ENCODE data around the gene NAALADL2. TPM values are rescaled to one million over a fixed set of nuclear protein-coding genes. Genes with fewer than 3 reads are reported as not detected.
"Not testable (repeated sequence)": the region's sequence is repeated elsewhere in the genome, so short reads cannot be mapped to it uniquely, and the experiment has no call there.

NAALADL2 gene
- total RNA-seq, 2 experiments from 2014 or later, result 0.27 TPM; not detected in 1

DNA sequence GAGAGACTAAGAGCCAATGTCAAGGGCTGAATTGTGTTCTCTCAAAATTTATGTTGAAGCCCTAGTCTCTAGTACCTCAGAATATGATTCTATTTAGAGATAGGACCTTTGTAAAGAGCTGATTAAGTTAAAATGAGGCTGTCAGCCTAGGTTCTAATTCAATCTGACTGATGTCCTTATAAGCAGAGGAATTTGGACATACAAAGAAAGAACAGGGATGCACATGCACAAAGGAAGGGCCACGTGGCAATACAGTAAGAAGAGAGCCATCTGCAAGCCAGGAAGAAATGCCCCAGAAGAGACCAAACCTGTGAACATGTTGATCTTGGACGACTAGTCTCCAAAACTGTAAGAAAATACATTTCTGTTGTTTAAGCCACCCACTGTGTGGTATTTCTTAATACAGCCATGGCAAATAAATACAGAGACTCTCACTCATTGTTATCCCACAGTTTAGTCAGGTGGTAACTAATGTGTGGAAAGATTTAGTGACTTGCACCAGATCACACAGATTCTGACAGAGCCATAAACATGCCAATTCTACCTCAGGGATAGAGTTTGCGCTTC is 652.2 kb downstream of the NAALADL2 start:
- POLR2A ChIA-PET, result no interaction called here
- H3K27ac Mint-ChIP-seq, result no peak overlapping the region
- no peaks in the 10 kb centered on the region for H3K4me1 Mint-ChIP-seq
- DNase-seq, result no peak
- no peak overlapping the region for H3K4me3 Mint-ChIP-seq
- CTCF ChIA-PET, result no interaction called here
- H3K9me3 Mint-ChIP-seq (ENCODE audit: low read depth), result peaks cover 6% of the 10 kb centered on the region
- no peaks in the 10 kb centered on the region for H3K36me3 Mint-ChIP-seq (ENCODE audit: low read depth)
- H3K27me3 Mint-ChIP-seq, result no peaks in the 10 kb centered on the region
- intact Hi-C loops (cut with DNase I, micrococcal nuclease), result no loop called here
- ATAC-seq, result no peak

GRCh38 chr3:175512700-175513099 is 653.6 kb downstream of the NAALADL2 start:
- Mint-ChIP-seq H3K36me3 (ENCODE audit: low read depth) (no peaks in the 10 kb centered on the region), H3K27ac (no peak overlapping the region), H3K4me3 (no peak overlapping the region), H3K9me3 (ENCODE audit: low read depth) (peaks cover 2% of the 10 kb centered on the region), H3K4me1 (no peaks in the 10 kb centered on the region), H3K27me3 (no peaks in the 10 kb centered on the region)
- no peak for ATAC-seq
- DNase-seq, result no peak
- POLR2A ChIA-PET, result no interaction called here
- CTCF ChIA-PET, result no interaction called here
- intact Hi-C loops (cut with DNase I, micrococcal nuclease), result no loop called here

GRCh38 chr3:175518459-175518858 is 659.3 kb downstream of the NAALADL2 start:
- ChIA-PET POLR2A (no interaction called here), CTCF (interaction anchor here (0.7 kb wide), 1 partner anchor 8 kb away, joined by 3 read pairs; no protein-coding TSS in a partner anchor)
- no peak overlapping the region for H3K4me3 Mint-ChIP-seq
- no peak for DNase-seq
- ATAC-seq, result no peak
- H3K27ac Mint-ChIP-seq, result no peak overlapping the region
- no peaks in the 10 kb centered on the region for H3K36me3 Mint-ChIP-seq (ENCODE audit: low read depth)
- no peaks in the 10 kb centered on the region for H3K4me1 Mint-ChIP-seq
- H3K9me3 Mint-ChIP-seq (ENCODE audit: low read depth), result no peaks in the 10 kb centered on the region
- H3K27me3 Mint-ChIP-seq, result no peaks in the 10 kb centered on the region
- intact Hi-C loops (cut with DNase I, micrococcal nuclease), result no loop called here

- ChIA-PET POLR2A (no interaction called here), CTCF (no interaction called here)
- Mint-ChIP-seq H3K36me3 (ENCODE audit: low read depth) (no peaks in the 10 kb centered on the region), H3K27ac (no peak overlapping the region), H3K27me3 (no peaks in the 10 kb centered on the region), H3K4me3 (no peak overlapping the region), H3K9me3 (ENCODE audit: low read depth) (no peaks in the 10 kb centered on the region), H3K4me1 (no peaks in the 10 kb centered on the region)
- intact Hi-C loops (cut with DNase I, micrococcal nuclease), result no loop called here
- no peak for DNase-seq
- ATAC-seq, result no peak
These were observed 662.3 kb downstream of the NAALADL2 start for GRCh38 chr3:175521406-175521805.

DNA sequence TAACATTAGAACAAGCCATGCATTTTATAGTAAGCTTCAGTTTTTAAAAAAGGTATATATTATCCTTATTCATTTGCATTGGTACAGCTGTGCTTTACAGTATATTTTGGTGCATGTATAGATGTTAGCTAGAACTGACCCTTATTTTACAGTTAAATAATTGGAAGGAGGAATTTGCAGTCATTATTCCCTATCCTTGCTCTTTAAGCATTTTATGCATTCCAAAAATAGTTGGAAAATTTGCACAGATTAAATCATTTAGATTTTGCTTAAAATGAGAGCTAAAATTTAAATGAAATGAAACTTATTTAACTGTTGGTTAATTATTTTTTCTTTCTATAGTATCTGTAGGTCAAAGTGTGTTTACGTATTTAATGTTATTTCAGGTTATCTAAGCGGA is 667.1 kb downstream of the NAALADL2 start:
- no peak for DNase-seq
- intact Hi-C loops (cut with DNase I, micrococcal nuclease), result no loop called here
- Mint-ChIP-seq H3K27ac (no peak overlapping the region), H3K9me3 (ENCODE audit: low read depth) (peaks cover 2% of the 10 kb centered on the region), H3K36me3 (ENCODE audit: low read depth) (no peaks in the 10 kb centered on the region), H3K27me3 (no peaks in the 10 kb centered on the region), H3K4me3 (no peak overlapping the region), H3K4me1 (no peaks in the 10 kb centered on the region)
- no peak for ATAC-seq
- CTCF ChIA-PET, result interaction anchor here (1.2 kb wide), 1 partner anchor 8 kb away, joined by 3 read pairs; no protein-coding TSS in a partner anchor
- POLR2A ChIA-PET, result no interaction called here

DNA sequence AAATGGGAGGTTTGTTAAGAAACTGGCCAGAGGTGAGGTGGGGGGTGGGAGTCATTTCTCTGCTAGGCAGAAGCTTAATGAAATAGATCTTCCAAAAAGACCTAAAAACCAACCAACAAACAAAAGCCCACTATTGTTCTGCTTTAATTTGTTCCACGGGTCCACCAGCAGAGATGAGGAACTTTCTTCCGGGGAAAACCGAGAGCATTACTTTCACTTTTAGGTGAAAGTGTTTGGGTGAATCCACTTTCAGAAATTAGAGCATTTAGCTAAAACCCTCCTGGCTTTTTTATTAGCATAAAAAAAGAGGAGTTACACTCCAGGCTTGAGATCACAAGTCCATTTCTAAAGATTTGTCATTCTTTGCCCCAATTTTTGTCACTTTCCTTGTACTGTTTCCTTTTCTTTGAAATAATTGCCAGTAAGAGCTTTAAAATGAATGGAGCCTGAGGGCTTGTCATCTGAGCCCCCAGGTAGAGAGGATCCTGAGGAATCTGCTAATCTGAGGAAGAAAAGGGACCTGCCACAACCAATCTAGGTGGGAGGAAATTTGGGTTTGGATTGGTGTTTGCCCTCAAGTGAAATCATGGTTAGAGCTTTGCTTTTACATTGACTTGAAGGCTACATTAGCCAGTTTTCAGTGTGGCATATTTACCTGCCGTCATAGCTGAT is 667.6 kb downstream of the NAALADL2 start:
- H3K9me3 Mint-ChIP-seq (ENCODE audit: low read depth), result peaks cover 2% of the 10 kb centered on the region
- intact Hi-C loops (cut with DNase I, micrococcal nuclease), result no loop called here
- no peaks in the 10 kb centered on the region for H3K36me3 Mint-ChIP-seq (ENCODE audit: low read depth)
- ATAC-seq (no peak), DNase-seq (no peak)
- ChIA-PET POLR2A (no interaction called here), CTCF (interaction anchor here (0.5 to 1.2 kb wide), 2 partner anchors 9 to 27 kb away, joined by 3 to 4 read pairs; no protein-coding TSS in a partner anchor)
- no peaks in the 10 kb centered on the region for H3K27me3 Mint-ChIP-seq
- H3K4me3 Mint-ChIP-seq, result no peak overlapping the region
- no peak overlapping the region for H3K27ac Mint-ChIP-seq
- H3K4me1 Mint-ChIP-seq, result no peaks in the 10 kb centered on the region

GRCh38 chr3:175528693-175529092 is 669.6 kb downstream of the NAALADL2 start:
- CTCF ChIA-PET; intact Hi-C loops (cut with DNase I, micrococcal nuclease); ATAC-seq; H3K9me3 Mint-ChIP-seq (ENCODE audit: low read depth); DNase-seq; H3K36me3 Mint-ChIP-seq (ENCODE audit: low read depth); H3K27ac Mint-ChIP-seq; H3K4me3 Mint-ChIP-seq; H3K4me1 Mint-ChIP-seq; H3K27me3 Mint-ChIP-seq; POLR2A ChIA-PET: not testable (repeated sequence)

DNA sequence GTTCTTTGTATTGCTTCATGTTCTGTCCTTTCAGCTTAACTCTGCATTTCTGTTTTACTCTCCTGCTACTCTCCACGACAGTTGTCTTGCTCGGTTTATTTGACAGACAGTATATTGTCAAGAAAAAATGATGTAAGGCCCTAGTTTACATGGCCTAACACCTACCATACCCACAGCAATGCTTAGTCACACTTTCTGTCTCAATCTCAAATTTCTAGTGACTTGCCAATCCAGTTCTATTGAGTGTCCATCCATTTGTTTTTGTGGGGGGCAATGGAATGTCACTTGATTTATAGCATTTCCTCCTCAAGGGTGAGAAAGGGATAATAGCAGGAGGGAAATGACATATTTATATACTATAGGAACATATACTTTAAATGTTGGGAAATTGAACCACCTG is 676.2 kb downstream of the NAALADL2 start:
- H3K36me3 Mint-ChIP-seq (ENCODE audit: low read depth), result no peaks in the 10 kb centered on the region

GRCh38 chr3:175546115-175546514 is 687.0 kb downstream of the NAALADL2 start:
- H3K27ac Mint-ChIP-seq, result no peak overlapping the region
- no peaks in the 10 kb centered on the region for H3K36me3 Mint-ChIP-seq (ENCODE audit: low read depth)
- DNase-seq (no peak), ATAC-seq (no peak)
- CTCF ChIA-PET, result no interaction called here
- POLR2A ChIA-PET, result no interaction called here
- intact Hi-C loops (cut with DNase I, micrococcal nuclease), result no loop called here
- no peaks in the 10 kb centered on the region for H3K4me1 Mint-ChIP-seq
- no peak overlapping the region for H3K4me3 Mint-ChIP-seq
- H3K9me3 Mint-ChIP-seq (ENCODE audit: low read depth), result peaks cover 1% of the 10 kb centered on the region
- no peaks in the 10 kb centered on the region for H3K27me3 Mint-ChIP-seq

More for the DNA sequence above, 676.2 kb downstream of the NAALADL2 start:
- ChIA-PET CTCF (no interaction called here), POLR2A (no interaction called here)
- H3K4me3 Mint-ChIP-seq, result no peak overlapping the region
- DNase-seq (no peak), ATAC-seq (no peak)
- no peak overlapping the region for H3K27ac Mint-ChIP-seq
- H3K9me3 Mint-ChIP-seq (ENCODE audit: low read depth), result peaks cover 4% of the 10 kb centered on the region
- intact Hi-C loops (cut with DNase I, micrococcal nuclease), result no loop called here
- no peaks in the 10 kb centered on the region for H3K4me1 Mint-ChIP-seq
- no peaks in the 10 kb centered on the region for H3K27me3 Mint-ChIP-seq

DNA sequence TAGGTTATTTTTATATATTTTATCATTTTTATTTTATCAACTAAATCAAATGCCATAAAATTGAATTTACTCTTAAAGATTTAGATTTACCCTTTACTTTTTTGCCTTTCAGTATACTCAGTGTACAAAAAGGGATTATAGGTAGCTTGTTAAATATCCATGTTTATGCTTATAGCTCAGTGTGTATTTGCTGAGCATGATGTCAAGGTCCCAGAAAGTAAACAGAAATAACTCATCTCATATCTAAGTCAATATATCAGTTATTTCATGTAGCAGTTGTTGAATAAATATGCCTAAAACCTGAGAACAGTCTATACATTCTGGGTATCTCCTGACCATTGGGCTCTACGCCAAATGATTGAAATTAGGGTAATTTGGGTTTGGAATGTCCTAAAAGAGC is 693.8 kb downstream of the NAALADL2 start:
- H3K27ac Mint-ChIP-seq, result no peak overlapping the region
- H3K36me3 Mint-ChIP-seq (ENCODE audit: low read depth), result no peaks in the 10 kb centered on the region
- no peaks in the 10 kb centered on the region for H3K4me1 Mint-ChIP-seq
- no peak for DNase-seq
- ATAC-seq, result no peak
- ChIA-PET POLR2A (no interaction called here), CTCF (interaction anchor here (0.8 kb wide), 1 partner anchor 26 kb away, joined by 4 read pairs; no protein-coding TSS in a partner anchor)
- H3K4me3 Mint-ChIP-seq, result no peak overlapping the region
- intact Hi-C loops (cut with DNase I, micrococcal nuclease), result no loop called here
- no peaks in the 10 kb centered on the region for H3K27me3 Mint-ChIP-seq
- H3K9me3 Mint-ChIP-seq (ENCODE audit: low read depth), result peaks cover 6% of the 10 kb centered on the region

DNA sequence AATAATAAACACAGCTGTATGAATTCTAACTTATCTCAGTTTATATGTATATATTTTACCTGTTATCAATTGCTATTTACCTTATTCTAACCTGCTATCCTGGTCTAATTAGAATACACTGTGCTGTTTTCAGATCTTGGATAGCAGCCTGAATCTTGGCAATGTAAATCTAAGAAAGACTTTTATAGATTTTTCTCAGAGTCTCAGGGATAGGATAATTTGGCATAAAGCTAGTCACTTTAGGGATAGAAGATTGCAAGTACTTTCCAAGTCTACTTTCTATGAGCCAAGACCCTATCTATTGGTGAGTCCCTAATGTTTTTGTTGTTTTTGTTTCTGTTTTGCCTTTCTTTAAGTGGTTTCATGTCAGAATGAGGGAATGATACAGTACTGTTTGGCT is 695.7 kb downstream of the NAALADL2 start:
- H3K9me3 Mint-ChIP-seq (ENCODE audit: low read depth), result peaks cover 6% of the 10 kb centered on the region
- no peak for DNase-seq
- H3K27ac Mint-ChIP-seq, result no peak overlapping the region
- CTCF ChIA-PET, result no interaction called here
- H3K27me3 Mint-ChIP-seq, result no peaks in the 10 kb centered on the region
- no peaks in the 10 kb centered on the region for H3K4me1 Mint-ChIP-seq
- ATAC-seq, result no peak
- POLR2A ChIA-PET, result no interaction called here
- H3K4me3 Mint-ChIP-seq, result no peak overlapping the region
- intact Hi-C loops (cut with DNase I, micrococcal nuclease), result no loop called here
- H3K36me3 Mint-ChIP-seq (ENCODE audit: low read depth), result no peaks in the 10 kb centered on the region

GRCh38 chr3:175558261-175558660 is 699.1 kb downstream of the NAALADL2 start:
- ATAC-seq, result no peak
- no peak overlapping the region for H3K4me3 Mint-ChIP-seq
- H3K36me3 Mint-ChIP-seq (ENCODE audit: low read depth), result no peaks in the 10 kb centered on the region
- no peaks in the 10 kb centered on the region for H3K4me1 Mint-ChIP-seq
- ChIA-PET POLR2A (no interaction called here), CTCF (interaction anchor here (0.6 kb wide), 1 partner anchor 194 kb away, joined by 3 read pairs; no protein-coding TSS in a partner anchor)
- H3K27me3 Mint-ChIP-seq, result no peaks in the 10 kb centered on the region
- H3K27ac Mint-ChIP-seq, result no peak overlapping the region
- no peak for DNase-seq
- intact Hi-C loops (cut with DNase I, micrococcal nuclease), result no loop called here
- H3K9me3 Mint-ChIP-seq (ENCODE audit: low read depth), result peaks cover 6% of the 10 kb centered on the region
